ENCODE results near the gene CYFIP1. TPM values are rescaled to one million over a fixed set of nuclear protein-coding genes. Genes with fewer than 3 reads are reported as not detected.
"Not testable (repeated sequence)": the region's sequence is repeated elsewhere in the genome, so short reads cannot be mapped to it uniquely, and the experiment has no call there.

Gene CYFIP1
- total and polyA plus RNA-seq, 7 donors, result 45.0 to 99.6 (median 69.8) TPM

- Histone ChIP-seq H3K27me3 (no peaks in the 10 kb centered on the region), H3K27ac (no peak overlapping the region), H3K4me1 (no peaks in the 10 kb centered on the region), H3K36me3 (peaks cover 0 to 14% (median 7%) of the 10 kb centered on the region in 4 donors), H3K4me3 (no peak overlapping the region), H3K9me3 (no peaks in the 10 kb centered on the region)
- DNase-seq, result peak; percentile 30
- intact Hi-C loops (cut with DNase I), result no loop called here
- TF ChIP-seq POLR2AphosphoS5 (IDR thresholded peaks at IDR 0.05) (no peak), POLR2A (IDR thresholded peaks at IDR 0.05) (no peak)
- 78 to 85% methylated on average over 7 of the region's 7 CpGs for WGBS, 2 donors
These were observed 9.7 kb upstream of the CYFIP1 start for GRCh38 chr15:22989576-22990477.

- Histone ChIP-seq H3K4me3 (no peak overlapping the region), H3K27ac (no peak overlapping the region), H3K36me3 (peaks cover 0 to 4% (median 1%) of the 10 kb centered on the region in 4 donors), H3K9me3 (no peaks in the 10 kb centered on the region), H3K4me1 (no peaks in the 10 kb centered on the region), H3K27me3 (no peaks in the 10 kb centered on the region)
- WGBS, 2 donors, result 91 to 92% methylated on average over 7 of the region's 7 CpGs
- intact Hi-C loops (cut with DNase I), result no loop called here
- TF ChIP-seq POLR2AphosphoS5 (IDR thresholded peaks at IDR 0.05), result no peak
- no peak for TF ChIP-seq CTCF (IDR thresholded peaks at IDR 0.05)
- no peak for TF ChIP-seq POLR2A (IDR thresholded peaks at IDR 0.05)
- no peak for TF ChIP-seq EP300 (IDR thresholded peaks at IDR 0.05)
- peak; percentile 1 for DNase-seq
These were observed 8.6 kb upstream of the CYFIP1 start for GRCh38 chr15:22988811-22989210.

- peaks cover 0 to 21% (median 12%) of the 10 kb centered on the region in 4 donors for H3K4me1 ChIP-seq
- H3K4me3 ChIP-seq, H3K27ac ChIP-seq, H3K9me3 ChIP-seq, H3K27me3 ChIP-seq, H3K36me3 ChIP-seq: not testable (repeated sequence)
- peak; percentile 35 for DNase-seq
- intact Hi-C loops (cut with DNase I), result loop anchor here (2.0 kb wide), 1 partner anchor 29 kb away; no protein-coding TSS in a partner anchor
- 90 to 92% methylated on average over 11 of the region's 11 CpGs for whole genome bisulfite sequencing, 2 donors
These were observed 1.8 kb upstream of the CYFIP1 start for GRCh38 chr15:22981931-22982330.

GRCh38 chr15:22981051-22981840, 1.1 kb upstream of the CYFIP1 start:
- intact Hi-C loops (cut with DNase I), result loop anchor here (2.0 kb wide), 1 partner anchor 28 kb away; no protein-coding TSS in a partner anchor
- Histone ChIP-seq H3K27ac (peak overlapping the region; percentile 81 to 87 (median 82)), H3K4me3 (peak overlapping the region; percentile 82 to 95 (median 90)), H3K27me3 (no peaks in the 10 kb centered on the region), H3K4me1 (peaks cover 0 to 21% (median 12%) of the 10 kb centered on the region in 4 donors), H3K36me3 (no peaks in the 10 kb centered on the region), H3K9me3 (no peaks in the 10 kb centered on the region)
- TF ChIP-seq POLR2AphosphoS5 (IDR thresholded peaks at IDR 0.05) (no peak), EP300 (IDR thresholded peaks at IDR 0.05) (no peak), POLR2A (IDR thresholded peaks at IDR 0.05) (no peak), CTCF (IDR thresholded peaks at IDR 0.05) (no peak)
- DNase-seq, result peak; percentile 46
- WGBS, 2 donors, result 62 to 70% methylated on average over 30 of the region's 30 CpGs

GRCh38 chr15:22979238-22980188, 655 bp downstream of the CYFIP1 start:
- Histone ChIP-seq H3K4me3 (peak overlapping the region; percentile 82 to 95 (median 90)), H3K27ac (peak overlapping the region; percentile 81 to 87 (median 82)), H3K36me3 (no peaks in the 10 kb centered on the region), H3K4me1 (peaks cover 0 to 21% (median 12%) of the 10 kb centered on the region in 4 donors), H3K9me3 (no peaks in the 10 kb centered on the region), H3K27me3 (no peaks in the 10 kb centered on the region)
- peak; percentile 72 for DNase-seq
- TF ChIP-seq CTCF (IDR thresholded peaks at IDR 0.05) (no peak), POLR2AphosphoS5 (IDR thresholded peaks at IDR 0.05) (peak in 1 of 4 donors; percentile 29)
- intact Hi-C loops (cut with DNase I), result loop anchor here (2.0 to 10.0 kb wide), 4 partner anchors 27 to 142 kb away; partner anchors contain the start of genes NIPA2 and TUBGCP5
- 1% methylated on average over 88 of the region's 88 CpGs for WGBS, 2 donors

Measured in sigmoid colon (tissue), 7 donors.